CD14-positive monocyte (primary cell): ENCODE results near the gene EDIL3. TPM values are rescaled to one million over a fixed set of nuclear protein-coding genes. Genes with fewer than 3 reads are reported as not detected.

Experiments
- DNase-seq, 3 donors: peaks; one replicate each; pipeline ENCODE4 v3.0.0-alpha.2; 2011 to 2022
- H2AFZ ChIP-seq: 2 replicates; pipeline ENCODE4 v1.6.0; 2012; ENCODE audit warnings: mild to moderate bottlenecking, low read depth, low read length, inconsistent platforms; ENCODE audit not compliant: insufficient read depth, poor library complexity, severe bottlenecking
- H3K27ac ChIP-seq, 2 donors: 1 replicate in 1 of 2; 2 replicates in 1 of 2; pipeline ENCODE4 v1.5.1; 2012 to 2013; ENCODE audit warnings: low read length in 2 of 2, control low read depth in 1 of 2, inconsistent platforms in 1 of 2, low read depth in 1 of 2, mild to moderate bottlenecking in 1 of 2
- H3K27me3 ChIP-seq, 2 donors: one replicate each; pipeline versions ENCODE4 v1.6.0 to v1.6.1; 2011 to 2013; ENCODE audit warnings: low read length in 2 of 2; ENCODE audit not compliant: control insufficient read depth in 2 of 2, insufficient read depth in 2 of 2
- H3K36me3 ChIP-seq, 2 donors: replicated peaks in 1 of 2; 1 replicate in 1 of 2; 2 replicates in 1 of 2; pipeline versions ENCODE4 v1.5.1 to v1.6.1; 2012 to 2013; ENCODE audit warnings: low read length in 2 of 2, control low read depth in 1 of 2, inconsistent platforms in 1 of 2, mild to moderate bottlenecking in 1 of 2; ENCODE audit not compliant: insufficient read depth in 2 of 2, control insufficient read depth in 1 of 2
- H3K4me1 ChIP-seq, 2 donors: 1 replicate in 1 of 2; 2 replicates in 1 of 2; pipeline versions ENCODE4 v1.5.1 to v1.6.1; 2012 to 2013; ENCODE audit warnings: low read length in 2 of 2, control low read depth in 1 of 2, inconsistent platforms in 1 of 2, mild to moderate bottlenecking in 1 of 2, moderate library complexity in 1 of 2; ENCODE audit not compliant: insufficient read depth in 2 of 2, control insufficient read depth in 1 of 2
- H3K4me2 ChIP-seq: replicated peaks from 2 replicates; pipeline ENCODE3; 2012; ENCODE audit warnings: low read length, moderate library complexity, mild to moderate bottlenecking; ENCODE audit not compliant: poor library complexity, severe bottlenecking; ENCODE audit errors: extremely low read depth
- H3K4me3 ChIP-seq, 3 experiments: fragments of 200-600 bp in 1 of 3; sonication (generic) in 1 of 3; replicated peaks in 1 of 3; 1 replicate in 2 of 3; 2 replicates in 1 of 3; pipeline ENCODE4 v1.5.1; 2011 to 2013; ENCODE audit warnings: low read length in 3 of 3, mild to moderate bottlenecking in 3 of 3, control low read depth in 2 of 3, low read depth in 2 of 3, inconsistent platforms in 1 of 3, moderate library complexity in 1 of 3
- H3K79me2 ChIP-seq: 2 replicates; pipeline ENCODE4 v1.6.0; 2012; ENCODE audit warnings: mild to moderate bottlenecking, control low read depth, inconsistent platforms, low read length, moderate library complexity; ENCODE audit not compliant: insufficient read depth
- H3K9ac ChIP-seq: 2 replicates; pipeline ENCODE4 v1.6.0; 2017; ENCODE audit warnings: low read length, mild to moderate bottlenecking; ENCODE audit not compliant: insufficient read depth, poor library complexity, severe bottlenecking
- H3K9me3 ChIP-seq, 2 donors: replicated peaks in 1 of 2; 1 replicate in 1 of 2; 2 replicates in 1 of 2; pipeline versions ENCODE4 v1.5.1 to v1.6.1; 2012 to 2013; ENCODE audit warnings: low read length in 2 of 2, control low read depth in 1 of 2; ENCODE audit not compliant: control insufficient read depth in 1 of 2, insufficient read depth in 1 of 2
- H4K20me1 ChIP-seq: 2 replicates; pipeline ENCODE4 v1.6.0; 2012; ENCODE audit warnings: mild to moderate bottlenecking, low read length, control low read depth, moderate library complexity; ENCODE audit not compliant: insufficient read depth
- H3K27ac Mint-ChIP-seq, 7 donors: one replicate each; pipeline ENCODE4 v1.8.0; 2020; ENCODE audit warnings: mild to moderate bottlenecking in 7 of 7, mixed read lengths in 7 of 7, moderate library complexity in 6 of 7, inconsistent platforms in 2 of 7
- H3K27me3 Mint-ChIP-seq, 3 donors: one replicate each; pipeline ENCODE4 v1.8.0; 2021 to 2022; ENCODE audit warnings: low read depth in 3 of 3, mild to moderate bottlenecking in 3 of 3, mixed read lengths in 3 of 3, moderate library complexity in 3 of 3, inconsistent platforms in 1 of 3
- H3K36me3 Mint-ChIP-seq, 2 donors: one replicate each; pipeline ENCODE4 v1.8.0; 2020; ENCODE audit warnings: mixed read lengths in 2 of 2, inconsistent platforms in 1 of 2, mild to moderate bottlenecking in 1 of 2
- H3K4me1 Mint-ChIP-seq: one replicate; pipeline ENCODE4 v1.8.0; 2020; ENCODE audit warnings: mild to moderate bottlenecking, mixed read lengths
- H3K4me3 Mint-ChIP-seq, 2 donors: one replicate each; pipeline ENCODE4 v1.8.0; 2020; ENCODE audit warnings: mild to moderate bottlenecking in 2 of 2, mixed read lengths in 2 of 2, moderate library complexity in 1 of 2
- H3K9me3 Mint-ChIP-seq, 7 donors: one replicate each; pipeline ENCODE4 v1.8.0; 2020 to 2022; ENCODE audit warnings: mixed read lengths in 7 of 7, mild to moderate bottlenecking in 6 of 7, moderate library complexity in 6 of 7, inconsistent platforms in 2 of 7
- CTCF ChIP-seq: fragments of 200-600 bp; IDR thresholded peaks from one replicate; pipeline ENCODE4 v1.8.0; 2022; ENCODE audit warnings: antibody characterized with exemption, mild to moderate bottlenecking
- WGBS: methylation state at CpG from one replicate; pipeline ENCODE4 v1.1.5; 2013; ENCODE audit warnings: missing lambda C conversion rate; ENCODE audit not compliant: insufficient coverage; 5-methylcytosine and 5-hydroxymethylcytosine counted together
- intact Hi-C, 2 donors: fragments of 100-400 bp; cut with micrococcal nuclease; formaldehyde crosslinking; loops; one replicate each; pipeline versions ENCODE4 v1.15.0 to v1.15.1; 2023
- polyA plus RNA-seq, 3 donors: library from polyadenylated mRNA; depleted of rRNA in 1 of 3; unstranded in 2 of 3; stranded (reverse) in 1 of 3; fragments of 300-500 nt in 2 of 3; fragments of >200 nt in 1 of 3; fragmentation: Illumina TruSeq in 2 of 3; gene quantifications; 1 replicate in 2 of 3; 2 replicates in 1 of 3; pipeline ENCODE4 v1.2.3, GENCODE V29; 2012 to 2021

Gene EDIL3
- polyA plus RNA-seq, 3 donors: 0.09 TPM; not detected in 2

DNA sequence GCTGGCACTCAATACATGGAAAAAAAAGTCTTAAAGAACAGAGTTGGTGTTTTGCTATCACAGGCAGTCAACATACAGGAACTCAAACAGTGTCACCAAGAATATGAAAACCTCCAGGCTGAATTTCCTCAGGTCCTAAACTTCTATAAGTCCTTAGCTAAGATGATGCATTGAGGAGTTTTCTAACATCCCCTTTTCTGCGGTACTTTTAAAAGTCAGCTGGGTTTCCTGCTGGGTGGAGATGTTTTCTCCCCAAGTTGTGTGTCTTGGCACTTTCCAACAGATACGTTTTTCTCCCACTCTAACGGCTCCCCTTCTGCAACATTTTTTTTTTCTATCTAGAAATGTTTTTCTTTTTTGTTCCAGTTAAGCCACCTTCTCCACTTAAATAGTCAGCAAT is 419.2 kb downstream of the EDIL3 start:
- H3K4me1 Mint-ChIP-seq: peaks cover 1% of the 10 kb centered on the region
- no peak overlapping the region for H3K9ac ChIP-seq
- H3K27ac ChIP-seq: no peak overlapping the region
- H3K9me3 ChIP-seq: no peaks in the 10 kb centered on the region
- no peak for DNase-seq
- H3K27me3 Mint-ChIP-seq: peaks cover 0 to 2% (median 0%) of the 10 kb centered on the region in 3 donors
- H3K4me3 ChIP-seq: no peak overlapping the region
- no peaks in the 10 kb centered on the region for H3K36me3 ChIP-seq
- intact Hi-C loops: no loop called here
- no CpG with 5 or more reads among the region's 3 CpGs for WGBS
- no peak for TF ChIP-seq CTCF
- peaks cover 0 to 2% (median 0%) of the 10 kb centered on the region in 7 donors for H3K9me3 Mint-ChIP-seq
- H3K4me3 Mint-ChIP-seq: no peak overlapping the region
- H3K79me2 ChIP-seq: no peaks in the 10 kb centered on the region
- no peaks in the 10 kb centered on the region for H3K36me3 Mint-ChIP-seq
- no peak overlapping the region for H3K27ac Mint-ChIP-seq
- H3K27me3 ChIP-seq: no peaks in the 10 kb centered on the region
- H3K4me1 ChIP-seq: no peaks in the 10 kb centered on the region
- no peak overlapping the region for H3K4me2 ChIP-seq
- no peaks in the 10 kb centered on the region for H4K20me1 ChIP-seq
- no peak overlapping the region for H2AFZ ChIP-seq

- peaks cover 0 to 2% (median 0%) of the 10 kb centered on the region in 7 donors for H3K9me3 Mint-ChIP-seq
- Histone ChIP-seq H4K20me1 (no peaks in the 10 kb centered on the region), H3K4me1 (no peaks in the 10 kb centered on the region), H3K4me3 (no peak overlapping the region), H3K9ac (no peak overlapping the region), H2AFZ (no peak overlapping the region), H3K4me2 (no peak overlapping the region), H3K27ac (no peak overlapping the region), H3K36me3 (no peaks in the 10 kb centered on the region), H3K9me3 (no peaks in the 10 kb centered on the region), H3K27me3 (no peaks in the 10 kb centered on the region), H3K79me2 (no peaks in the 10 kb centered on the region)
- 0% methylated on average over 1 of the region's 1 CpG for WGBS
- TF ChIP-seq CTCF: no peak
- H3K27ac Mint-ChIP-seq: no peak overlapping the region
- no peak overlapping the region for H3K4me3 Mint-ChIP-seq
- intact Hi-C loops: no loop called here
- no peaks in the 10 kb centered on the region for H3K36me3 Mint-ChIP-seq
- no peak for DNase-seq
- H3K4me1 Mint-ChIP-seq: peaks cover 1% of the 10 kb centered on the region
- peaks cover 0 to 2% (median 0%) of the 10 kb centered on the region in 3 donors for H3K27me3 Mint-ChIP-seq
Observed at GRCh38 chr5:83964271-83964670, 420.4 kb downstream of the EDIL3 start.
